ENCODE data around the gene WNT9B. TPM values are rescaled to one million over a fixed set of nuclear protein-coding genes. Genes with fewer than 3 reads are reported as not detected.

Gene WNT9B
- total and polyA plus RNA-seq, 9 of the 15 experiments (the other 6 are each of a cell fraction or from before 2014, with no cell fraction given), result not detected

- H3K27me3 ChIP-seq (ENCODE audit: control insufficient read depth in 2 of 2, insufficient read depth in 2 of 2, low read length in 2 of 2), result peaks cover 16 to 49% of the 10 kb centered on the region in 2 experiments
- intact Hi-C loops (cut with micrococcal nuclease), result no loop called here
- no peak for ATAC-seq
- no TSS peak for BruUV-seq (replicated peaks)
- no peak overlapping the region for H2AFZ ChIP-seq (ENCODE audit: low read depth, low read length)
- no peaks in the 10 kb centered on the region for H3K36me3 ChIP-seq (ENCODE audit: control insufficient read depth, insufficient read depth, low read length)
- H3K4me2 ChIP-seq (ENCODE audit: insufficient read depth, low read length), result no peak overlapping the region
- peaks cover 6 to 9% of the 10 kb centered on the region in 2 experiments; a peak in 2 of 5 replicates for H3K4me1 ChIP-seq (replicated peaks in 1 of 2; ENCODE audit: control insufficient read depth in 2 of 2, insufficient read depth in 2 of 2, low read length in 2 of 2)
- H3K4me3 ChIP-seq, result no peak overlapping the region
- WGBS (ENCODE audit: insufficient coverage, low coverage, missing lambda C conversion rate), result 0% methylated on average over 7 of the region's 8 CpGs
- no peak overlapping the region for H3K27ac ChIP-seq (ENCODE audit: extremely low read depth, low read depth, low read length)
- no peak overlapping the region for H3K9ac ChIP-seq (ENCODE audit: insufficient read depth in 1 of 2, low read depth in 2 of 2, low read length in 2 of 2)
- no peak for TF ChIP-seq ZNF707 (CRISPR knock-in tag; conservative IDR thresholded peaks at IDR 0.05)
- TF ChIP-seq, protein P1, sequence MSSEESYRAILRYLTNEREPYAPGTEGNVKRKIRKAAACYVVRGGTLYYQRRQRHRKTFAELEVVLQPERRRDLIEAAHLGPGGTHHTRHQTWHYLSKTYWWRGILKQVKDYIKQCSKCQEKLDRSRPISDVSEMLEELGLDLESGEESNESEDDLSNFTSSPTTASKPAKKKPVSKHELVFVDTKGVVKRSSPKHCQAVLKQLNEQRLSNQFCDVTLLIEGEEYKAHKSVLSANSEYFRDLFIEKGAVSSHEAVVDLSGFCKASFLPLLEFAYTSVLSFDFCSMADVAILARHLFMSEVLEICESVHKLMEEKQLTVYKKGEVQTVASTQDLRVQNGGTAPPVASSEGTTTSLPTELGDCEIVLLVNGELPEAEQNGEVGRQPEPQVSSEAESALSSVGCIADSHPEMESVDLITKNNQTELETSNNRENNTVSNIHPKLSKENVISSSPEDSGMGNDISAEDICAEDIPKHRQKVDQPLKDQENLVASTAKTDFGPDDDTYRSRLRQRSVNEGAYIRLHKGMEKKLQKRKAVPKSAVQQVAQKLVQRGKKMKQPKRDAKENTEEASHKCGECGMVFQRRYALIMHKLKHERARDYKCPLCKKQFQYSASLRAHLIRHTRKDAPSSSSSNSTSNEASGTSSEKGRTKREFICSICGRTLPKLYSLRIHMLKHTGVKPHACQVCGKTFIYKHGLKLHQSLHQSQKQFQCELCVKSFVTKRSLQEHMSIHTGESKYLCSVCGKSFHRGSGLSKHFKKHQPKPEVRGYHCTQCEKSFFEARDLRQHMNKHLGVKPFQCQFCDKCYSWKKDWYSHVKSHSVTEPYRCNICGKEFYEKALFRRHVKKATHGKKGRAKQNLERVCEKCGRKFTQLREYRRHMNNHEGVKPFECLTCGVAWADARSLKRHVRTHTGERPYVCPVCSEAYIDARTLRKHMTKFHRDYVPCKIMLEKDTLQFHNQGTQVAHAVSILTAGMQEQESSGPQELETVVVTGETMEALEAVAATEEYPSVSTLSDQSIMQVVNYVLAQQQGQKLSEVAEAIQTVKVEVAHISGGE (CRISPR knock-in tag; IDR thresholded peaks at IDR 0.05), result no peak
- TF ChIP-seq, protein P2, sequence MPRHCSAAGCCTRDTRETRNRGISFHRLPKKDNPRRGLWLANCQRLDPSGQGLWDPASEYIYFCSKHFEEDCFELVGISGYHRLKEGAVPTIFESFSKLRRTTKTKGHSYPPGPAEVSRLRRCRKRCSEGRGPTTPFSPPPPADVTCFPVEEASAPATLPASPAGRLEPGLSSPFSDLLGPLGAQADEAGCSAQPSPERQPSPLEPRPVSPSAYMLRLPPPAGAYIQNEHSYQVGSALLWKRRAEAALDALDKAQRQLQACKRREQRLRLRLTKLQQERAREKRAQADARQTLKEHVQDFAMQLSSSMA (CRISPR knock-in tag; IDR thresholded peaks at IDR 0.05), result no peak
- TF ChIP-seq, protein P3, sequence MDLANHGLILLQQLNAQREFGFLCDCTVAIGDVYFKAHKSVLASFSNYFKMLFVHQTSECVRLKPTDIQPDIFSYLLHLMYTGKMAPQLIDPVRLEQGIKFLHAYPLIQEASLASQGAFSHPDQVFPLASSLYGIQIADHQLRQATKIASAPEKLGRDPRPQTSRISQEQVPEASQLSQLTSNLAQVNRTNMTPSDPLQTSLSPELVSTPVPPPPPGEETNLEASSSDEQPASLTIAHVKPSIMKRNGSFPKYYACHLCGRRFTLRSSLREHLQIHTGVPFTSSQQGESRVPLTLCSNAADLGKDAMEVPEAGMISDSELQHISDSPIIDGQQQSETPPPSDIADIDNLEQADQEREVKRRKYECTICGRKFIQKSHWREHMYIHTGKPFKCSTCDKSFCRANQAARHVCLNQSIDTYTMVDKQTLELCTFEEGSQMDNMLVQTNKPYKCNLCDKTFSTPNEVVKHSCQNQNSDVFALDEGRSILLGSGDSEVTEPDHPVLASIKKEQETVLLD (IDR thresholded peaks at IDR 0.05), result no peak
- TF ChIP-seq, protein P4, sequence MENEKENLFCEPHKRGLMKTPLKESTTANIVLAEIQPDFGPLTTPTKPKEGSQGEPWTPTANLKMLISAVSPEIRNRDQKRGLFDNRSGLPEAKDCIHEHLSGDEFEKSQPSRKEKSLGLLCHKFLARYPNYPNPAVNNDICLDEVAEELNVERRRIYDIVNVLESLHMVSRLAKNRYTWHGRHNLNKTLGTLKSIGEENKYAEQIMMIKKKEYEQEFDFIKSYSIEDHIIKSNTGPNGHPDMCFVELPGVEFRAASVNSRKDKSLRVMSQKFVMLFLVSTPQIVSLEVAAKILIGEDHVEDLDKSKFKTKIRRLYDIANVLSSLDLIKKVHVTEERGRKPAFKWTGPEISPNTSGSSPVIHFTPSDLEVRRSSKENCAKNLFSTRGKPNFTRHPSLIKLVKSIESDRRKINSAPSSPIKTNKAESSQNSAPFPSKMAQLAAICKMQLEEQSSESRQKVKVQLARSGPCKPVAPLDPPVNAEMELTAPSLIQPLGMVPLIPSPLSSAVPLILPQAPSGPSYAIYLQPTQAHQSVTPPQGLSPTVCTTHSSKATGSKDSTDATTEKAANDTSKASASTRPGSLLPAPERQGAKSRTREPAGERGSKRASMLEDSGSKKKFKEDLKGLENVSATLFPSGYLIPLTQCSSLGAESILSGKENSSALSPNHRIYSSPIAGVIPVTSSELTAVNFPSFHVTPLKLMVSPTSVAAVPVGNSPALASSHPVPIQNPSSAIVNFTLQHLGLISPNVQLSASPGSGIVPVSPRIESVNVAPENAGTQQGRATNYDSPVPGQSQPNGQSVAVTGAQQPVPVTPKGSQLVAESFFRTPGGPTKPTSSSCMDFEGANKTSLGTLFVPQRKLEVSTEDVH (IDR thresholded peaks at IDR 0.05; ENCODE audit: low read depth, partially characterized antibody), result no peak
- no peak for TF ChIP-seq HCFC1 (IDR thresholded peaks at IDR 0.05; ENCODE audit: low read depth, low read length)
- no peak for TF ChIP-seq NUFIP1 (IDR thresholded peaks at IDR 0.05; ENCODE audit: partially characterized antibody)
- TF ChIP-seq KDM2B (CRISPR knock-in tag; IDR thresholded peaks at IDR 0.05), result no peak
- in situ Hi-C loops (cut with MboI), result no loop called here
- FAIRE-seq, result no peak
- peaks cover 13% of the 10 kb centered on the region; the same call in 1 of the 2 replicates for H4K20me1 ChIP-seq (replicated peaks; ENCODE audit: control insufficient read depth, insufficient read depth, low read length)
- H3K9me3 ChIP-seq (replicated peaks; ENCODE audit: control insufficient read depth, insufficient read depth, low read depth, low read length), result 0 out of 2 replicates have a peak, but pooled peaks cover 2% of the 10 kb centered on the region
- no peaks in the 10 kb centered on the region for H3K79me2 ChIP-seq (ENCODE audit: control insufficient read depth, insufficient read depth, low read length)
- ChIA-PET POLR2A (interaction anchor here (1.1 kb wide), 1 partner anchor 36 kb away, joined by 4 read pairs; no protein-coding TSS in a partner anchor), CTCF (ENCODE audit: low intra/inter-chr PET ratio) (no interaction called here)
- H3K9me1 ChIP-seq (ENCODE audit: control insufficient read depth, insufficient read depth, low read length), result no peaks in the 10 kb centered on the region
- DNase-seq (ENCODE audit: extremely low read depth in 1 of 4, low spot score in 3 of 4), result no peak
These were observed 13.7 kb downstream of the WNT9B start for GRCh38 chr17:46865100-46865499.

All from K562 (cell line).